H9 (cell line): Measurements from ENCODE around the gene SF3A2. TPM values are rescaled to one million over a fixed set of nuclear protein-coding genes. Genes with fewer than 3 reads are reported as not detected.
A peak's percentile ranks its signal among the peaks of the same experiment; 100 is the strongest.

ENCODE experiments used
- DNase-seq: peaks from one replicate; pipeline ENCODE4 v3.0.0-alpha.2; 2017
- H2AFZ ChIP-seq: one replicate; pipeline ENCODE4 v1.6.1; 2013; ENCODE audit warnings: mild to moderate bottlenecking, low read length, control low read depth, moderate library complexity
- H2AK5ac ChIP-seq: 2 replicates; pipeline ENCODE4 v1.6.1; 2013; ENCODE audit warnings: low read length, control low read depth, mixed read lengths; ENCODE audit not compliant: insufficient read length
- H2BK120ac ChIP-seq: one replicate; pipeline ENCODE4 v1.6.1; 2013; ENCODE audit warnings: low read depth, mild to moderate bottlenecking, low read length, control low read depth, inconsistent platforms; ENCODE audit not compliant: poor library complexity, severe bottlenecking
- H2BK12ac ChIP-seq: 2 replicates; pipeline ENCODE4 v1.6.1; 2013; ENCODE audit warnings: low read length, control low read depth, mixed read lengths, low read depth; ENCODE audit not compliant: insufficient read length
- H2BK15ac ChIP-seq: 2 replicates; pipeline ENCODE4 v1.6.1; 2013; ENCODE audit warnings: low read depth, low read length, control low read depth
- H2BK20ac ChIP-seq: one replicate; pipeline ENCODE4 v1.6.1; 2013; ENCODE audit warnings: low read depth, mild to moderate bottlenecking, low read length, control low read depth, inconsistent platforms; ENCODE audit not compliant: poor library complexity, severe bottlenecking
- H2BK5ac ChIP-seq: 2 replicates; pipeline ENCODE4 v1.6.1; 2013; ENCODE audit warnings: low read length, control low read depth, mixed read lengths; ENCODE audit not compliant: insufficient read length
- H3K14ac ChIP-seq: 2 replicates; pipeline ENCODE4 v1.6.1; 2013; ENCODE audit warnings: low read length, control low read depth; ENCODE audit not compliant: insufficient read depth
- H3K18ac ChIP-seq: 2 replicates; pipeline ENCODE4 v1.6.1; 2013; ENCODE audit warnings: low read depth, mild to moderate bottlenecking, mixed read lengths, low read length, control low read depth; ENCODE audit not compliant: insufficient read length
- H3K23ac ChIP-seq: 2 replicates; pipeline ENCODE4 v1.6.1; 2013; ENCODE audit warnings: low read length, control low read depth, mixed read lengths, low read depth; ENCODE audit not compliant: insufficient read length
- H3K23me2 ChIP-seq: 2 replicates; pipeline ENCODE4 v1.6.1; 2013; ENCODE audit warnings: low read depth, mild to moderate bottlenecking, mixed read lengths, low read length, control low read depth; ENCODE audit not compliant: insufficient read length, poor library complexity, severe bottlenecking
- H3K27ac ChIP-seq: 2 replicates; pipeline ENCODE4 v1.5.1; 2013; ENCODE audit warnings: low read length, control low read depth, mixed read lengths, low read depth; ENCODE audit not compliant: insufficient read length
- H3K27me3 ChIP-seq: 2 replicates; pipeline ENCODE4 v1.6.1; 2013; ENCODE audit warnings: low read length, control low read depth, inconsistent platforms; ENCODE audit not compliant: insufficient read depth
- H3K4ac ChIP-seq: 2 replicates; pipeline ENCODE4 v1.6.1; 2013; ENCODE audit warnings: low read depth, mild to moderate bottlenecking, control low read depth, inconsistent platforms, low read length, moderate library complexity
- H3K4me1 ChIP-seq: 2 replicates; pipeline ENCODE4 v1.6.1; 2013; ENCODE audit warnings: low read length, control low read depth, inconsistent platforms; ENCODE audit not compliant: insufficient read depth
- H3K4me2 ChIP-seq: 2 replicates; pipeline ENCODE4 v1.6.1; 2013; ENCODE audit warnings: low read length, control low read depth, mixed read lengths; ENCODE audit not compliant: insufficient read length, insufficient read depth
- H3K56ac ChIP-seq: 2 replicates; pipeline ENCODE4 v1.6.1; 2013; ENCODE audit warnings: low read depth, mild to moderate bottlenecking, mixed read lengths, low read length, control low read depth; ENCODE audit not compliant: insufficient read length
- H3K79me1 ChIP-seq: 2 replicates; pipeline ENCODE4 v1.6.1; 2013; ENCODE audit warnings: low read depth, mild to moderate bottlenecking, moderate library complexity, low read length, control low read depth, inconsistent platforms; ENCODE audit not compliant: insufficient read depth, poor library complexity, severe bottlenecking
- H3K79me2 ChIP-seq: 2 replicates; pipeline ENCODE4 v1.6.1; 2013; ENCODE audit warnings: low read length, control low read depth, inconsistent platforms; ENCODE audit not compliant: insufficient read depth
- H3K9ac ChIP-seq: 2 replicates; pipeline ENCODE4 v1.6.1; 2013; ENCODE audit warnings: low read length, control low read depth, mixed read lengths; ENCODE audit not compliant: insufficient read length; ENCODE audit errors: extremely low read depth
- H3K9me3 ChIP-seq: one replicate; pipeline ENCODE4 v1.6.1; 2013; ENCODE audit warnings: low read depth, low read length, inconsistent platforms; ENCODE audit not compliant: control insufficient read depth
- H3T11ph ChIP-seq: one replicate; pipeline ENCODE4 v1.6.1; 2013; ENCODE audit warnings: mild to moderate bottlenecking, low read length, control low read depth, inconsistent platforms
- H4K20me1 ChIP-seq: one replicate; pipeline ENCODE4 v1.6.1; 2013; ENCODE audit not compliant: control insufficient read depth, insufficient read length, insufficient read depth
- H4K5ac ChIP-seq: 2 replicates; pipeline ENCODE4 v1.6.1; 2013; ENCODE audit warnings: low read depth, mild to moderate bottlenecking, mixed read lengths, low read length, control low read depth; ENCODE audit not compliant: insufficient read length
- H4K8ac ChIP-seq: replicated peaks from 2 replicates; pipeline ENCODE4 v1.6.1; 2013; ENCODE audit warnings: low read length, control low read depth, mixed read lengths, low read depth; ENCODE audit not compliant: insufficient read length
- H4K91ac ChIP-seq: 2 replicates; pipeline ENCODE4 v1.6.1; 2013; ENCODE audit warnings: low read depth, mild to moderate bottlenecking, moderate library complexity, mixed read lengths, low read length, control low read depth; ENCODE audit not compliant: insufficient read length
- H3K27ac Mint-ChIP-seq, 3 experiments: 2 replicates in 2 of 3; 3 replicates in 1 of 3; pipeline ENCODE4 v1.8.0; 2020 to 2021; ENCODE audit warnings: mixed read lengths in 3 of 3, mild to moderate bottlenecking in 1 of 3, moderate library complexity in 1 of 3
- H3K27me3 Mint-ChIP-seq: 2 replicates; pipeline ENCODE4 v1.8.0; 2021; ENCODE audit warnings: low read depth, mild to moderate bottlenecking, moderate library complexity, mixed read lengths
- H3K36me3 Mint-ChIP-seq, 3 experiments: 2 replicates in 2 of 3; 3 replicates in 1 of 3; pipeline ENCODE4 v1.8.0; 2020 to 2021; ENCODE audit warnings: low read depth in 3 of 3, mixed read lengths in 3 of 3; ENCODE audit not compliant: insufficient read depth in 1 of 3
- H3K4me1 Mint-ChIP-seq, 2 experiments: 2 replicates each; pipeline ENCODE4 v1.8.0; 2020; ENCODE audit warnings: mixed read lengths in 2 of 2
- H3K4me3 Mint-ChIP-seq, 2 experiments: 2 replicates in 1 of 2; 3 replicates in 1 of 2; pipeline ENCODE4 v1.8.0; 2020 to 2021; ENCODE audit warnings: mild to moderate bottlenecking in 2 of 2, mixed read lengths in 2 of 2, moderate library complexity in 1 of 2
- H3K9me3 Mint-ChIP-seq, 2 experiments: 2 replicates in 1 of 2; 3 replicates in 1 of 2; pipeline ENCODE4 v1.8.0; 2020; ENCODE audit warnings: mild to moderate bottlenecking in 2 of 2, mixed read lengths in 2 of 2, moderate library complexity in 1 of 2
- CTCF ChIP-seq: fragments of 200-600 bp; sonication (generic); conservative IDR thresholded peaks from 3 replicates; pipeline ENCODE4 v1.8.0; 2021; ENCODE audit warnings: antibody characterized with exemption, mild to moderate bottlenecking
- WGBS: extraction: QIAGEN DNeasy Blood & Tissue Kit; methylation state at CpG from one replicate; pipeline ENCODE4 v1.1.7; 2013; ENCODE audit warnings: missing lambda C conversion rate, low lambda C conversion rate, mixed read lengths; ENCODE audit not compliant: insufficient read length; ENCODE audit errors: extremely low coverage; 5-methylcytosine and 5-hydroxymethylcytosine counted together
- total RNA-seq: library from RNA; stranded (reverse); gene quantifications from 2 replicates; pipeline ENCODE4 v1.2.1, GENCODE V29; 2021

The SF3A2 gene
- total RNA-seq, 1 experiment from 2014 or later: 166 TPM

DNA sequence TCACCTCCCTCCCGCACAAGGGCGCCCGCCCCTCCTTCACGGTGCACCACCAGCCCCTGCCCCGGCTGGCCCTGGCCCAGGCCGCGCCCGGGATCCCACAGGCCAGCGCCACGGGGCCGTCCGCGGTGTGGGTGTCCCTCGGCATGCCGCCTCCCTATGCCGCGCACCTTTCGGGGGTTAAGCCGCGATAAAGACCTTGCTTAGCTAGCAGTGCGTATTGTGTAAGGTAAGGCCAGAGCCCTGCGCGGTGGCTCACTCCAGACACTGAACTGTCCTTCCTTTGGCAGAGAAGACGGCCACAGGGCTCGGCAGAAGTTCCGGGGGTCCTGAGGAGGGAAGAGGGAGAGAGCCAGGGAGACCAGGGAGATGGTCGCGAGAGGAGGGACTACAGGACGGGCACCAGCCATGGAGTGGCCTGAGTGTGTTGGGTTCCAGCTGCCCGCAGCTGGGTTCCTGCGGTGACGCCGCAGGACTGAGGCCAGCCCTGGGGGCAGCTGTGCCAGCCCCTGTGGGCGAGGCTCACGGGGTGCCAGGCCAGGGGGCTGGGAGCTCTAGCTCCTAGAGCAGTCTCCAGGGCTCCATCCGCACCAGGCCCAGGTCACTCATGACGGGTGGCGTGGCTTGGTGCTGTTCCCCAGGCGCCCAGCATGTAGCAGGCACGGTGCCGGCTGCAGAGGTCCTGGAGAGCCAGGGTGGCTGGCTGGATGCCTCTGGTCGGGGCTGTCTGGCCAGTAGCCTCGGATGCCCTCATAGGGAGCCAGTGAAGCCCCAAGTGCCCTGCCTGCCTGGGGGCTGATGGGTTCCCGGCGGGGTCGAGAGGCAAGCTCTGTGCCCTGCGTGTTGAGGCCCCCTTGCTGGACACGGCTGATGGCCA, 8.2 kb upstream of the SF3A2 start:
- Histone ChIP-seq H2AFZ (no peak overlapping the region), H4K91ac (no peak overlapping the region), H3T11ph (no peak overlapping the region), H2BK12ac (no peak overlapping the region), H3K27ac (no peak overlapping the region), H3K4me1 (no peaks in the 10 kb centered on the region), H2AK5ac (no peak overlapping the region), H3K9me3 (no peaks in the 10 kb centered on the region), H4K8ac (no peak overlapping the region), H2BK120ac (no peak overlapping the region), H4K20me1 (no peaks in the 10 kb centered on the region), H2BK5ac (no peak overlapping the region), H3K27me3 (no peaks in the 10 kb centered on the region), H3K23ac (no peak overlapping the region), H3K9ac (no peak overlapping the region), H3K4me2 (no peak overlapping the region), H2BK20ac (no peak overlapping the region), H3K79me1 (no peaks in the 10 kb centered on the region), H3K18ac (no peak overlapping the region), H3K23me2 (no peaks in the 10 kb centered on the region), H4K5ac (no peak overlapping the region), H3K79me2 (no peaks in the 10 kb centered on the region), H3K14ac (no peak overlapping the region), H3K4ac (no peak overlapping the region), H3K56ac (no peak overlapping the region), H2BK15ac (no peak overlapping the region)
- Mint-ChIP-seq H3K27ac (peak overlapping the region in 2 of 3 experiments; percentile 81 to 93; a peak in 2 of 7 replicates), H3K4me1 (no peaks in the 10 kb centered on the region), H3K4me3 (no peak overlapping the region), H3K9me3 (no peaks in the 10 kb centered on the region), H3K36me3 (peaks cover 9 to 54% (median 45%) of the 10 kb centered on the region in 3 experiments; a peak in 6 of 7 replicates), H3K27me3 (no peaks in the 10 kb centered on the region; the same call in 1 of the 2 replicates)
- no peak for DNase-seq
- no peak for TF ChIP-seq CTCF
- no CpG with 5 or more reads among the region's 48 CpGs for WGBS
